Heart left ventricle (tissue), 13 donors: ENCODE measurements around the gene FDXR.

Source experiments
- POLR2A ChIP-seq, 2 donors: fragments of 450-650 bp; IDR thresholded peaks; one replicate each; pipeline ENCODE4 v1.6.1; 2017; ENCODE audit warnings: antibody characterized with exemption in 2 of 2, mild to moderate bottlenecking in 2 of 2, moderate library complexity in 2 of 2
- TF ChIP-seq, protein P1 (sequence below), 12 donors: fragments of 200-600 bp; sonication (generic) in 4 of 12; IDR thresholded peaks; one replicate each; pipeline versions ENCODE4 v1.5.0 to v1.8.0; 2018 to 2022; ENCODE audit warnings: antibody characterized with exemption in 12 of 12, mild to moderate bottlenecking in 5 of 12
- donor health status: ischemic (EF 13 %, LVEDD 7.1; RV severe dilation, severe dysfunction).
- donor health status: DM: no; HTN: yes; CAD: no.
- donor health status: DM: no; HTN: no; CAD: no.
- donor health status: ischemic (EF 25% LVEDD 6.9; RV normal size, moderate dysfunction).
- donor health status: ischemic (EF 25% LVEDD 5.7; RV mildly dilated, moderate dysfunction).
- donor health status: ischemic (EF 35%, LVEDD 5.7; RV mildly dilated, moderate dysfunction).
- donor health status: nonischemic (EF 11% LVEDD 7.7; RV severe dilation, severe dysfunction).
- donor health status: DM: yes; HTN: yes; CAD: no.
- donor health status: PGD.
- donor health status: ischemic (EF 29% LVEDD 5.4; RV normal size, mild dysfunction).
- donor health status: nonischemic (EF 23%, LVEDD 6.1; RV moderate dilation, normal function).

DNA sequence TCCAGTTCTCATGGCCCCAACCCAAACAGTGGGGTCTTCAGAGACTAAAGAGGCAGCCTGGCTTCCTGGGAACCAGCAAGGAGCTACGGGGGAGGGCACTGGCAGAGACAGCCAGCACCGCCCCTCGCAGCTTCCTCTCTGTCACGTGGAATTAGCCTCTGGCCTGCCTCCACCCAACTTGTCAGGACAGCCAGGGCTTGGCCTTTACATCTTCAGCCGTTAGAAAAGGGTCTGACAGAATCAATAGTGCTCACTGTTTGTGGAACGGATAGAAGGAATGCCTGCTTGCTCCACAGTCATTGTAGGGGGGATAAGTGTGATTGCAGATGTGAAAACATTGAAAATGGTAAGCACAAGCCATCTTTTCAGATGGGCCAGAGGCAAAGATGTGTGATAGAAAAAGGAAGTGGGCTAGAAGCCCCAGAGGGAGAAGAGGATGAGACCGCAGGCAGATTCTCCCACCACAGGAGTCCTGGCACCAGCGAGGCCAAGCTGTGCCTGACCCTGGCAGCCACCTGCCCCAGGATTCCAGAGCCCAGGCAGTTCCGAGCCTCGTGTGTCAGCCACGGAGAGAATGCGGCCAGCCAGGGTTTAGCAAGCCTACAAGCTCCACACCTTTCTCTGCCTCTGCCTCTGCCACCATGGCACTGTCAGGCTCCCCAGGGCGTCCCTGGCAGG is 31.7 kb downstream of the FDXR start:
- TF ChIP-seq POLR2A (IDR thresholded peaks at IDR 0.05) = no peak
- TF ChIP-seq, protein P1, sequence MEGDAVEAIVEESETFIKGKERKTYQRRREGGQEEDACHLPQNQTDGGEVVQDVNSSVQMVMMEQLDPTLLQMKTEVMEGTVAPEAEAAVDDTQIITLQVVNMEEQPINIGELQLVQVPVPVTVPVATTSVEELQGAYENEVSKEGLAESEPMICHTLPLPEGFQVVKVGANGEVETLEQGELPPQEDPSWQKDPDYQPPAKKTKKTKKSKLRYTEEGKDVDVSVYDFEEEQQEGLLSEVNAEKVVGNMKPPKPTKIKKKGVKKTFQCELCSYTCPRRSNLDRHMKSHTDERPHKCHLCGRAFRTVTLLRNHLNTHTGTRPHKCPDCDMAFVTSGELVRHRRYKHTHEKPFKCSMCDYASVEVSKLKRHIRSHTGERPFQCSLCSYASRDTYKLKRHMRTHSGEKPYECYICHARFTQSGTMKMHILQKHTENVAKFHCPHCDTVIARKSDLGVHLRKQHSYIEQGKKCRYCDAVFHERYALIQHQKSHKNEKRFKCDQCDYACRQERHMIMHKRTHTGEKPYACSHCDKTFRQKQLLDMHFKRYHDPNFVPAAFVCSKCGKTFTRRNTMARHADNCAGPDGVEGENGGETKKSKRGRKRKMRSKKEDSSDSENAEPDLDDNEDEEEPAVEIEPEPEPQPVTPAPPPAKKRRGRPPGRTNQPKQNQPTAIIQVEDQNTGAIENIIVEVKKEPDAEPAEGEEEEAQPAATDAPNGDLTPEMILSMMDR (IDR thresholded peaks at IDR 0.05) = no peak
